T47D (cell line): ENCODE measurements around the gene ARSJ.
"Not testable (repeated sequence)": the region's sequence is repeated elsewhere in the genome, so short reads cannot be mapped to it uniquely, and the experiment has no call there.

Source experiments
- DNase-seq, 2 experiments: peaks; one replicate each; pipeline versions ENCODE4 v3.0.0 to v3.0.0-alpha.2; 2011 to 2012; ENCODE audit warnings: low read depth in 1 of 2, low spot score in 1 of 2
- JUND ChIP-seq: IDR thresholded peaks from 2 replicates; pipeline ENCODE4 v1.6.1; 2012; ENCODE audit warnings: low read depth
- in situ Hi-C: cut with HindIII; loops from 2 replicates; pipeline ENCODE4 v1.10.0; 2016; ENCODE audit warnings: low sequenced_read_pairs, low pct_unique_long_range_greater_than_20kb

The ARSJ gene

DNA sequence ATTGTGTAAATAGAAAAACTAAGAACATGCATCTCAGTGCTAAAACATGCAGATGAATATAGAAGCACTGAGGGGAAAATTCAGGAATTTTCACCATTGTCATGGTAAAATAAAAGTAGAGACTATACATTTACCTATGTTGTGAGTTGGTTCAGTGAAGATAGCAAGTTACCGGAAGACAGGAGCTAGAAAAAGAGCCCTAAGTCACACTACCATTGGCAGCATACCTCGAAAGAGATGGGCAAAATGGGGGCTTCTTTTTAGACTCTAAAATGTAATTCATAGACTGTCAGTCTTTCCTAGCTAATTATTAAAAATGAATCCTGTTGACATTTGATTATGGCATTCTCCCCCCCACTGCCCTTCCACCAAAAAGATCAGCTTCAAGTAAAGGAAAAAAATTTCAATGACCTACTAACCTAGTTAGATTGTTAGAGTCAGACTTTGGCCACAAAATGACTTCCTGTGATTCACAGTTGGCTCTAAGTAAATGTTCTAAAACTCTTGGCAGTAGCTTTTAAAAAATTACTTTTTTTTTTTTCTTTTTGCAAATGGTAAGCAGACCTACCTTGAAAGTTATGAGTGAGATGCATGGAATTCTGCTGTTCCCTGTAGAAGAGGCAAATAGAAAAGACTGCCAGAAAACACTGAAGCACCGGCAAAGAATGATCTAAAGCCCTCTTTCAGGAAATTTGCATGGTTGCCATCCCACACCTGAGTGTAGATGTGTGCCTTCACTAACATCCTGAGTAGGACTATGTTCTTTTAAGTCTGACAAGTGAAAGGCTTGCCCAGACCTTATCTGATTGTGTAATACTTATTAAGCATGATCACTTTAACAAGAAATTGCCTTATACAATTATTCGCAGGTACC is 26.4 kb upstream of the ARSJ start:
- in situ Hi-C loops, result no loop called here
- TF ChIP-seq JUND, result no peak
- DNase-seq, result no peak

DNA sequence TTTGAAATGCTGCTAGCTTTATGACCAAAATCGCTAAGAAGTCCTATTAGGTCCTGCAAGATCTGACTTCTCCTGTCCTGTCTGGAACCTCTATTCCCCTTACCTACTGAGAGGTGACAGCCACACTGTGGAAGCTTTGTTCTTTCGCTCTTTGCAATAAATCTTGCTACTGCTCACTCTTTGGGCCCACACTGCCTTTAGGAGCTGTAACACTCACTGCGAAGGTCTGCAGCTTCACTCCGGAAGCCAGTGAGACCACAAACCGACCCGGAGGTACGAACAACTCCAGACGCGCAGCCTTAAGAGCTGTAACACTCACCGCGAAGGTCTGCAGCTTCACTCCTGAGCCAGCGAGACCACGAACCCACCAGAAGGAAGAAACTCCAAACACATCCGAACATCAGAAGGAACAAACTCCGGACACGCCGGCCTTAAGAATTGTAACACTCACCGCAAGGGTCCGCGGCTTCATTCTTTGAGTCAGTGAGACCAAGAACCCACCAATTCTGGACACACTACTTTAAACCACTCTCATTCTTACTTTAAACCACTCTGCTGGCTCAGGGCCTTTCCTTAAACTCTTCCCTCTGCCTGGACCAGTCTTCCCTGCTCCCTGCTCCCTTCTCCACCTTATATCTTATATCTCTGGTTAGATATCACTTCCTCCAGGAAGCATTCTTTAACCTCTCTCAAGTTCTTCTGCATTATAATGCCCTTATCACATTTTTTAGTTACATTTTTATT is 25.2 kb upstream of the ARSJ start:
- in situ Hi-C loops, DNase-seq: not testable (repeated sequence)

DNA sequence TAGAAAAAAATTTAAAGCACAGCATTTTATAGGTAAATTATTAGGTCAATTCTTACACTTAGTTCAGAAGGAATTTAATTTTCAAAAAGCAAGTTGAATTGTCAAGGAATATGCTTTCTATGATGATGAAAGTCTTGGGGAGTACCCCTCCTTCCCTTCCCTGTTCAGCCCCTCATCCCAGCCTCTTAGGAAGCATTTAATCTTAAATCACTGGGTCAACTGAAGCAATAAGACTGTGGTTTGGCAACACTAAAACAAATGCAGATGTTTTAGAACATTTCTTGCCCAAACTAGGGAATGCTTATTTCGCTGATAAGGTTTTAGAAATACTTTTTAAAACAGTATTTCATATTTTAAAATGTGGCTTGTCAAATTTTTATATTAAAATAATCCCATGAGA is 19.1 kb upstream of the ARSJ start:
- in situ Hi-C loops, result no loop called here
- TF ChIP-seq JUND, result no peak
- no peak for DNase-seq

DNA sequence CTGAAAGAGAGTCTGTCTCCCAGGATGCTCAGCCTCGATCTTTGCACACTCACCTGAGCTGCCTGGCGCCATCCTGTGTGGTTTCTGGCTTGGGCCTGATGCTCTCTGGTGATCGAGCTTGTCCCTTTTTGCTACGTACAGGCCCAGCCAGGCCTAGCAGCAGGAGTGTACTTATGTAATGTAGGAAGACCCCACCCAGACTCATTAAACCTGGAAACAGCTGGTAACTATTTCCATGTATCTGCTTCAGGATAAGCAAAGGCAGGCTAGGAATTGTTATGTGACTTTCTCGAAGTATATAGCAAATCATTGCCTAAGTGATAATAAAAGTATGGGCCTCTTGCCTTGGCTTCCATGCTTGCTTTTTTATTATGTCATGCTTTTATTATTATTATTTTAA is 18.6 kb upstream of the ARSJ start:
- no peak for DNase-seq
- in situ Hi-C loops, result no loop called here
- no peak for TF ChIP-seq JUND

DNA sequence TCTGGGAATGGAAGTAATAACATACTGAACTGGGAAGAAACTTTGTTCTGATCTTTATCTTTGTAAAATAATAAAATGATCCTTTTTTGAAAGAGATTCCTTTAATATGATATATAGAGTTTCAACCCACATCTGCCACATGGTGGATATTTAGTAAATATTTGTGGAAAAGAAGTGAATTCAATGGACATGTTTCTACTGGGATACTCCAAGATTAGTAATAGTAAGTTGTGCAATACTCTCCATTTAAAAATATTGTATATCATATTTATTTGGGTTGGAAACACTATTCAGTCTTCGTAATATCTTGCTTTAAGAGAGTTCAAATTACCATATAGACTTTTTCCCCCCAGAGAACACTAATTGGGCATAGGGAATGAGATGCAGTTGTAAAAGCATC is 17.8 kb upstream of the ARSJ start:
- DNase-seq, result no peak
- TF ChIP-seq JUND, result no peak
- in situ Hi-C loops, result no loop called here

DNA sequence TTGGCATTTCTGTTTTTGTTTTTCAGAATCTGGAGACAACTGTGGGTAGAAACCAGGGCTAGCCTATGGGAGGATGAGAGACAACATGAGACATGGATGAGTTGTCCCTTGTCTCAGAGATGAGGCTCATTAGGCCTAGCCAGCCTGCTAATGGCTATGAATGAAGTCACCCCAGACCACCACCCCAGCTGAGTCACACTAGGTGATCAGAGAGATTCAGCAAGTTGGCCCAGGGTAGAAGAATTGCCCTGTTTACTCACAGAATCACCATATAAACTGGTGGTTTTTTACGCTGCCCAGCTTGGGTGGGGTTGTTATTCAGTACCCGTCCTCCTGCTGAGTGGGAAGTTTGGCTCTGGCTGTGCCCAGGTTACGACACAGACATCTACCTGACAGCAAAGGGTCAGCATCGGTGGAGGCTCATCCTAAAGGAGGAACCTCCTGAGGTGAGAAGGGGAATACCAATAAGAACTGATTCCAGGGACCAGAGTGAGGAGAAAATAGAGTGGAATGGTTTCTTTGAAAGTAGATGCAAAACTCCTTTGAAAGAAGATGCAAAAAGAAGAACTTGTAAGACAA is 17.2 kb upstream of the ARSJ start:
- in situ Hi-C loops, result no loop called here
- no peak for DNase-seq
- TF ChIP-seq JUND, result no peak

DNA sequence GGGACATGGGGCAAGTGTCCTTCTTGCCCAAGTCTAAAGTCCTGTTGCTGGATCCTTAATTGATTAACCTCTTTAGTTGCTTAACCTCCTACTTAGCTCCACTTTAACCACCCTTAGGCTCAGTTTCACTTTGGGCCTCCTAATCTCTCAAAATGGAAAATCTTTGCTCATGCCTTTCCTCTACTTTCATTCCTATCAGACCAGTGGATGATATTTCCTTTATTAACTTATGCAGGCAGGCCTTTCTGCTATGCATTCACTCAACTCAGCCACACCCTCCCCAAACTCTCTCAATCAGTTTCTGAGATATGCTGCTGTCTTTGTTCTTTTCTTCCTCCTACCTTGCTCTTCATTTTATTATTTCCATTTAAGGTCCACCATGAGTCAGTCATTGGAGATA is 14.4 kb upstream of the ARSJ start:
- in situ Hi-C loops, result no loop called here
- TF ChIP-seq JUND, result no peak
- DNase-seq, result no peak

DNA sequence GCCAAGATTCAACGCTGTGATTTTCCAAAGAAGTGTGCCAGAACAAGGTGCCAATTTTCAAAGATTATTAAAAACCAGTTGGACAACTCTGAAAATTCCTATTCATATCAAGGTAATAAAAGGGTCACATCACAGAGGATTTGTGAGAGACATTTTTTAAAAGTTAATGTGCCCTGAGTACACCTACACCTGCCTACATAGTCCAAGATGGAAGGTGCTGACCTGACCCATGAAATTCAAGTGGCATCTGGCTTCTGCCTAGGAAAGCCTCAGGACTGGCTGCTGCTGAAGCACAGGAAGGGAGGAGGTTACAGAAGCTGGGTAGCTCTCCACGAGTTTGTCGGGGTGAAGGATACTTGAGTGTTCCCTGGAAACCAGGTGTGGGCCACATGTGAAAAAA is 11.4 kb upstream of the ARSJ start:
- no peak for TF ChIP-seq JUND
- in situ Hi-C loops, result no loop called here
- no peak for DNase-seq

DNA sequence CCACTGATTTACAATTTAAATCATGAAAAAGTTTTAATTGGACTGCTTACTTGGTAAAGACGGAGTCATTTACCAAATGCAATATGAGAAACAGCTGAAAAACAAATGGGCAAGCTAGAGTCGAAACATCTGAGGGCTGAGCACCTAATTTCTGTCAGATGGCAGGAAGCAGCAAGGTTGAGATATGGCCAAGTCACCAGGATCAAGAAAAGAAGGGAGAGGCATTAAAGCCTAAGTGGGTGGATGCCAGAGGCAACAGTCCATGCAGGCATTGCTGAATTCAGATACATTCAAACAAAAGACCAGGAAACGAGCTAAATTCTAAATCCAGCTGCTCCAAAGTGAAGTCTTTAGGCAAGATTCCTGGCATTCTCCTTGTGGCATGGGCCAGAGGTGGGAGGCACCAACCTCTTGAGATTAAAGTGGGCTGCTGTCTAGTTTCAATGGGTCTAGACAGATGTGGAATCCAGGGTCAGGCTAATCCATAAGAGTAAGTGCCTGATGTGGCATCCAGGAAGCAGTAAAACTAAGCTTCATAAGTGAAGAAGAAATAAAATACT is 8.0 kb upstream of the ARSJ start:
- no peak for DNase-seq
- in situ Hi-C loops, result no loop called here
- TF ChIP-seq JUND, result no peak

DNA sequence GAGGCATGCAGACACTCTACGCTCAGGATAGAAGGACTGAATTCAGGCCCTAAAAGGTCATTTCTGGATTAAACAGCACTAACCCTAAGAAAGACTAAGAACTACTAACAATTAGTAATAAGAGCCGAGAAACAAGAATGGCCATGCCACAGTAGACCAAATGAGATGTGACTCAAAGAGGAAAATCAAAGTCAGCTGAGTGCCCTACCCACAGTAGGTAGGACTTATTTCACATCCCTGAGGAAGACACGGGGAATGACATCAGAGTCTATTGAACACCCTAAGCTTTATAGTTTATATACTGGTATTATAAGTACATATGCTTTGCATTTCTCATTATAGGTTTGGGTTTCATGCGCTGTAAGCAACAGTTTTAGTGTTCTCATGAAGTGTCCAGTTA is 2.7 kb upstream of the ARSJ start:
- no peak for DNase-seq
- no peak for TF ChIP-seq JUND
- in situ Hi-C loops, result no loop called here

DNA sequence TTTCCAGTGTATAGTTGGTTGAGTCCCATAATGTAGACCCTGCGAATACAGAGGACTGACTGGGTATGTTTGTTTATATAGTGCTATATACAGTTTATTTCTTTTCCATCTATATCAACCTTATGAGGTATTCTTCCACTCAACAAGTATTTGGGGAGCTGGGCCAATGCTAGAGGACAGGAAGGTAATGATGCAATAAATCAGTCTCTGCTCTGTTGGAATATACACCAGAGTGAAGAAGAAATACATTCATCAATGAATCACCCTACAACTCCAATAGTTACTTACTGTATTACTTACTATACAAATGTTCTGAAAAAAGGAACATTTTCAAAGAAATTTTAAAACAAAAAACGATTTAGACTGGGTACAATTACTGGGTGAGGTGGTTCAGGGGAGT is 2.1 kb upstream of the ARSJ start:
- DNase-seq, result no peak
- in situ Hi-C loops, result no loop called here
- no peak for TF ChIP-seq JUND

DNA sequence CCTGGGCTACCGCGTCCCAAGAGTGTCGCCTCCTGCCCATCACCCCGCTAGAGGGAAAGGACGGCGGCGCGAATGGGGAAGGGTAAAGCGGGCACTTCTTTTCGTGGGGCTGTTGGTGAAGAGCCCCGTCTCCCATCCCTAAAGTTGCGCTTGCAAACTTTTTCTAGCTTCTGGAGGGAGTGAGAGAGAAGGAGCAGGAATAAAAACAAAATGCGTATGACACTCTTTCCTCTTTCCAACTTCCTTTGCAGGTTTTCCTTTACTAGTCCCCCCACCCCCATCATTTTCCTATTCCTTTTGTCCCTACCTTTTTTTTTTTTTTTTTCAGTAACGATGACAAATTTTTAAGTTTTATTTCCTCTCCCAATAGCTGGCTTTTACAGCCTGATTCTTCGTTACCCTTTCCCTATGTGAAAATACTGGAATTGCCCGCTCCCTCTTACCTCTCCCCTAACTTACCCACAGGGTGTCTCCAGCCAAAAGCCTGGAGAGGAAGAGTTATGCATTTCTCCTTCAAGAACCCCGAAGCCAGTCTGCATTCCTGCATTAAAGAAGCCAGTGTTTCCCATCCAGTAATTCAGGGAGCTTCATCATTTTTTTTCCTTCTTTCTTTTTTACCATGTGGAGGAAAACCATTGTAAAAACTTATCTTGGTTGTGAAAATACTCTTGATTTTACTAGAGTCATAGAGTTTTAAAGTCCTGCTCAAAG is 613 bp upstream of the ARSJ start:
- in situ Hi-C loops, result no loop called here
- TF ChIP-seq JUND, result no peak

DNA sequence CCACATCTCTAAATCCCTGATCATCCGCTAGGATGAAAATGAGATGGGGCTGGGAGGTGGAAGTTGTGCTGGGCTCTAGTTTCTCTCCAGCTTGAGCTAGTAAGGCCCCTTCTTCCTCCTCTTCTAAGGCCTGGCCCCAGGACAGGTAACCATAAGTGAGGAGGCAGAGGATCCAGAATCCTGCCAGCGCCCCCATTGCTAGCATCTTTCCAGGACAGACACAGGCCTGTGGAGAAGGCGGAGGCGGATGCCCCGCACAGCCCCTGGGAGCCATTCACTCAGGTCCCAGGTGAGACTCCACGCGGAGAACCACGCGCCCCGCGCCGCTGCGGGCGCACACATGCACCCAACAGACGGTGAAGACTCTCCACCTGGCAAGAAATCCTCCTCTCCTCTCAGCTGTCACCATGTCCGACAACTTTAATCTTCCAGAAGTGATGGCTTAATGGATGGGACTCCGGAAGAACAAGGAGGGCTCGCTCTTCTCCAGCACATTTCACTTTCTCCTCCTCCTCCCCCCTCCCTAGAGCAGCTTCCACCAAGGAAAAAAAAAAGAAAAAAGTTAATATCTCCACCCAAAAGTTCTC is 793 bp downstream of the ARSJ start:
- DNase-seq, result no peak
- no peak for TF ChIP-seq JUND
- in situ Hi-C loops, result no loop called here

More for the DNA sequence above, 613 bp upstream of the ARSJ start:
- no peak for DNase-seq
